ENCODE results near the gene TCF12.

- TF ChIP-seq SUZ12 (IDR thresholded peaks at IDR 0.05; ENCODE audit: extremely low read depth, insufficient read depth, insufficient read length), result no peak
- TF ChIP-seq ZNF274 (IDR thresholded peaks at IDR 0.05; ENCODE audit: low read depth, low read length), result no peak
- no peak for TF ChIP-seq YY1 (IDR thresholded peaks at IDR 0.05; ENCODE audit: insufficient read depth, insufficient read length)
These were observed 172.0 kb downstream of the TCF12 start for GRCh38 chr15:57090496-57090859.
